SU-DHL-6 (cell line): ENCODE data around the gene IMMP1L.

Experiments used
- CTCF ChIP-seq: fragments of 200-600 bp; sonication (generic); IDR thresholded peaks from one replicate; pipeline ENCODE4 v1.5.1; 2017; ENCODE audit warnings: antibody characterized with exemption, mild to moderate bottlenecking, low read length, moderate library complexity; ENCODE audit not compliant: insufficient read depth, poor library complexity, severe bottlenecking
- EZH2phosphoT487 ChIP-seq: fragments of 200-600 bp; sonication (generic), shearing (Covaris generic); conservative IDR thresholded peaks from 2 replicates; pipeline ENCODE4 v1.6.1; 2018; ENCODE audit warnings: mild to moderate bottlenecking, antibody characterized with exemption, low read length, moderate library complexity, mixed read lengths

- TF ChIP-seq CTCF, result no peak
- no peak for TF ChIP-seq EZH2phosphoT487
Measured at GRCh38 chr11:31500560-31500959, 8.9 kb downstream of the IMMP1L start.
